NCI-H1436 treated with DMSO at 0.1 percent for 48 hours (cell line): ENCODE measurements around the gene PEMT.

ENCODE experiments used
- DNase-seq: peaks from one replicate; lab custom pipeline; 2025; lab: John Stamatoyannopoulos, UW

The PEMT gene

DNA sequence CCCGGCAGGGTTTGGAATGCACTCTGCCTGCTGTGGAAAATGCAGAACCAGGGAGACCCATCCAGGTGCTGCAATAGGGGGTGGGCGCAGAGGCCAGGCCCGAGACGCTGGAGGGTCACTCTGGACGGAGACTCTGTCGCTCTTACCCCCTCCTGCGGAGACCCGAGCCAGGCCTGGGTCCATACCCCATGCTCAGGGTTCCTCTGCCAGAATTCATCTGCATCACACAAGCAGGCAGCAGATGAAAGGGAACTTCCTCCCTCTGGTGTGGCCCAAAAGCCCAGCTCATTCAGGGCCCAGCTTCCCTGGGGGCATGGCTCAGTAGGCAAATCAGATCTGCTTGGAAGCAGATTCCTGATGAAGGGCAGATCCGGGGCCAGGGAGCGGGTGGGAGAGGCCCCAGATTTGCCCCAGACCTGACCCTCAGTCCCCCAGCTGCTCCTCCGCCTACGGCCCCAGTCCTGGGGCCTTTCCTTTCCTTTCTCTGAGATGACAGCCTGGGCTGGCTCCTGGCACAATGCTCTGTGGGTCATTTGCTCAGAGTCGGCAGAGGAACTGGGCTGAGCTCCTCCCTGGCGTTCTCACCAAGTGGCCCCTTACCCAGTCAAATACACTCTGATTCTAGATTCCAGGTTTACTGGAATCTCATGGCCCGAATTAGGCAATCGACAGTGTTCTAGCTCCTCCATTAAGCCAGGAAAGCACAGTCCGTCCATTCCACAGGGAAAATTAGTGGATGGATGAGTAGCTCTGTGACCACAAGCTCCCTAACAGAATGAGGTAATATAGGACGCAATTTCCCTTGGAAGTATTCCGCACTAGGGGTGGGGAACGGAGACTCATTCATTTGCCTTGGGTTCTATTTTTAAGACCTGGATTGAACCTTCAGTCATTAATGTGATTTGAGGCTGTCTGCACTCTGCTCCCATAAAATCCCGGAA lies 76.2 kb downstream of the PEMT start:
- no peak for DNase-seq

DNA sequence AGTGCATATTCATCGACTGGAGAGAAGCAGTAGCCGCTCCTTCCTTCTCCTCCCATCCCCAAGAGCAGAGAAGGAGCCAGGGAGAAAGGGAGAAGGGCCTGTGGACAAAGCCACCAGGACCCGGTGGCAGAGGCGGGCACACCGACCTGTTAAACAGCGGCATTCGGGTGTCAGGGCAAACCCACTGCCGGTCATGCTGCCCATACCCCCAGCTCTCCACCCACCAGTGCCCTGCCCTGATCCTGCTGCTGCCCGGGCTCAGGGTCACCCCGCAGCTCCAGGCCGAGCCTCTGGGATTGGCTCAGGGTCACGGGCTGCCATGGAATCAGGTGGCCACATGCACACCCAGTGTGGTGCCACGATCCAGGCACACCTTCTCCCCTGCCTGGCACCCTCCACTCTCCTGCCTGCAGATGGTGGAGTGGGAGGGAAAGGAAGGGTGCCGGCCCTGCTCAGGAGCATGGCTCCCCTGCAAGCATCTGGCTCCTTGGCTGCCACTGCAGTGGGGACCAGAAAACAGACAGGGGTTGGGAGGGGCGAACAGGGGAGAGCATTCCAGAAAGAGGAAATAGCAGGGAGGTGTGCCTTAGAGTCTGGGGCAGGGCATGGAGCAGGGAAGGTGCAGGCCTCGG lies 77.0 kb downstream of the PEMT start:
- DNase-seq = no peak

DNA sequence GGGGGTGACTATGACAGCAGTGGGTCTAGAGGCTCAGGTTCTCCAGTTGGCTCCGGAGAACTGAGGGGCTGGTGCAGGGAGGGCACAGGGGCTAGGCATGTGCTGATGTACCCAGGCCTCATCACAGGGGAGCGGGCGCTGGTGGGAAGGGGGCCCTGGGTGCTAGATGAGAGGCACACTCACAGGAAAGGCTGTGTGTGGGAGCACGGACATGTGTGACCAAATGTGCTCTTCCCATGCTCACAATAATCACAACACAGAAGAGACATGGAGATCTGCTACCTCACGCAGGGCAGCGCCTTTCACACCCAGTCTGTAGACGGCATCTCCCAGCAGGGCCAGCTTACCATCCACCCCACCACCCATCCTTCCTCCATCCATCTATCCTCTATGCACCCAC lies 77.9 kb downstream of the PEMT start:
- no peak for DNase-seq

DNA sequence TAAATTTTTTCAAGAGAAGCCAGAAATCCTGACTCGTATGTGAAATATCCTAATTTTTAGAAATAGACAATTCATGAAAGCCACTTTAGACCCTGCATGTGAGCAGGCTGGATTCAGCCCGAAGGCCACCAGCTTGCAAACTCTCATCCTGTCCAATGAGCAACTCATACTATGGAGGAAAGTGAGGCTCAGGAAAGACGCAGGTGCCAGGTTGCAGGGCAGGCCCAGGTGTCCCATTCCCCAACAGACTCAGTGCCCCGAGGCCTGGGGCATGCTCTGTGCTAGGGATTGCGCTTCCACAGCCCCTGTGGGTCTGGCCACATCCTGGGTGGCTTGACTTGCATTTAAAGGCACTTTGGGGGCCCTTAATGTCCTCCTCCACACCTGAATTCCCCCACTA lies 78.6 kb downstream of the PEMT start:
- no peak for DNase-seq

DNA sequence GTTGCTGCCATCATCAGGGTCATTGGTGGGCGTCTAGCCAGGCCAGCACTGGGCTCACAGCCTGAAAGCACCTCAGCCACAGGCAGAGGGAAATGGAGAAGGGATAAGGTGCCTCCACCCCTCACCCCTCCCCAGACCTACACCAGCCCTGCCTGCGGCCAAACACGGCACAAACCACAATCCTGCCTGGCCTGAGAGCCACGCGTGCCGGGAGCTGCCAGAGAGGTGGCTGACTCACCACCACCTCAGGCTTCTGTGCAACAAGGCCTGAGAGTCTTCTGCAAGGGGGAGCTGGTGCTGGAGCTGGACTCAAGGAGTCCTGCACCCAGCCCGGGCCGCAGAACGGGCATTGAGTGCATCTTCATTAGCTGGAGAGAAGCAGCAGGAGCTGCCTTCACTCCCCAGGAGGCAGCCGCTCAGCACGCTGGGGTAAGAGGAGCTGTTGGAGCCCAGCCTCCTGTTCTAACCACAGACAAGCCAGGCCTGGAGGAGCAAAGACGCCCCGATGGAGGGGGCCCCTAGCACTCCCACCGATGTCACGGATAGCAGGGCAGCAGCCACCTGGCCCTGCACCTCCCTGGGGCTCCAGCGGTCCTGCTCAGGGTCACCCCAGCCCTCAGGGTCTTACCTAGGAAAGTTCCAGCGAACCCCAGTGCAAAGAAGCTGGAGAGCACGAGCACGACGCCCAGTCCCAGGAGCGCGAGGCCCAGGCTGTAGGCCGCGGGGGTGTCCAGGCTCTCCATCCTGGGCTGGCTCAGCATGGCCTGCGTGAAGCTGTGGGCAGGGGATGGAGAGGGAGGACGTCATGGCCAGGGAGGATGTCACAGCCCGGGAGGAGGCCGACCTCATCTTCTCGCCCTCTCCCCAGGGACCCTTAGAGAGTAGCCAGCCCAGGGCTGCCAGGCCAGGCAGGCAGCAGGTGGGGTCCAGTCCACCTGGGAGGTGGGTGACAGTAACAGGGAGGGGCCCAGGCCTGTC lies 79.3 kb downstream of the PEMT start:
- DNase-seq = no peak

DNA sequence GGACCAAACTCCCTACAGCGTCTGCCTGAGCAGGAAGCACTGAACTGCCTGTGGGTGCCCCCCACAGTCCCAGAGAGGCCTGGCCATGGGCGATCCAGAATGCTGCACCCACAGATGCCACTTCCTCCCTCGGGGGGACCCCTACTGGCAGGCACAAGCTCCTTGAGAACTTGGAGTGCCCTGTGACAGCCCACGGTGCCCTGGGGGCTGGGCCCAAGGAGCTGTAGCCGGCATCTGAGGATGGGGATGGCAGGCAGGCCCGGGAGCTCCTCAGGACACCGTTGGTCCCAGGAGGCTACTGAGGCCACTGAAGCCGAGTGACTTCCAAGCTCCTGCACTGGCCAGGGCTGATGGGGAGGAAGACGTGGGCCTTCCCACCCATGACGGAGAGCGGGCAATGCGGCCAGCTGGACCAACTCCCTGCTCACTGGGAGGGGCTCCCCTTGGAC lies 80.2 kb downstream of the PEMT start:
- DNase-seq = no peak

DNA sequence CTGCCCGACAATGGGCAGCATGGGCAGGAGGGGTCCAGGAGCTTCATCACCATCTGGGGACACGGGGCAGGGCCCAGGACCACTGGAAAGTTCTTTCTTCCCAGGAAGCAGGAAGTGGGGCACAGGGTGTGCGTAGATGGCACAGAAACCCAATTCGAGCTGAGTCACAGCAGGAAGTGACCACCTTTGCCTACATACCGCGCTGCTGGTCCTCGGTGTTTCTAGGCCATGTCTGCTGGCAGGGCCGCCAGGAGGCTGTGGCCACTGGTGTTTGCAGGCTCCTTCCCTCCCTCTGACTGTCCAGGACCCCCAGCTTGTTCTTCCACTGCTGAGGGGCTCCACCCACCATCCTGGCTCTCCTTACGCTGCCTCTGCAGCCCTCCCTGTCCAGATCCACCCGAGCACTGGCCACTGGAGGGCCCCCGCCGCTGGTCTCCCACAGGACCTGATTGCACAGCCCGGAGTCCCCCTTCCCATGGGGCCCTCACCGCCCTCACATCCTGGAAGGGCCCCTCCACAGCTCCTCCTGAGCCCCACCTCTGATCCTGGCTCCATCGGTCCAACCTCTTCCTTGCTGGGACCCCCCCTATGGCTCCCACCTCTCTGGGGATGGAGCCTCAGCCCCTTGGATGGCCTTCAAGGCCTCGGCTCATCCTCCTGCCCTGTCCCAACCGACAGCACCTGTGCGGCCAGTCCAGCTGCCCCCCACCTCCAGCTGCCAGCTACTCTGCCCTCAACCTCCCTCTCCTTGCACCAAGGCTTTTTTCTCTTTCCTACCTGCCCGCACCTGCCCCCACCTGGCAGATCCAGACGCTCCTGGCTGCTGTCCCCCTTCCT lies 80.8 kb downstream of the PEMT start:
- DNase-seq = no peak

DNA sequence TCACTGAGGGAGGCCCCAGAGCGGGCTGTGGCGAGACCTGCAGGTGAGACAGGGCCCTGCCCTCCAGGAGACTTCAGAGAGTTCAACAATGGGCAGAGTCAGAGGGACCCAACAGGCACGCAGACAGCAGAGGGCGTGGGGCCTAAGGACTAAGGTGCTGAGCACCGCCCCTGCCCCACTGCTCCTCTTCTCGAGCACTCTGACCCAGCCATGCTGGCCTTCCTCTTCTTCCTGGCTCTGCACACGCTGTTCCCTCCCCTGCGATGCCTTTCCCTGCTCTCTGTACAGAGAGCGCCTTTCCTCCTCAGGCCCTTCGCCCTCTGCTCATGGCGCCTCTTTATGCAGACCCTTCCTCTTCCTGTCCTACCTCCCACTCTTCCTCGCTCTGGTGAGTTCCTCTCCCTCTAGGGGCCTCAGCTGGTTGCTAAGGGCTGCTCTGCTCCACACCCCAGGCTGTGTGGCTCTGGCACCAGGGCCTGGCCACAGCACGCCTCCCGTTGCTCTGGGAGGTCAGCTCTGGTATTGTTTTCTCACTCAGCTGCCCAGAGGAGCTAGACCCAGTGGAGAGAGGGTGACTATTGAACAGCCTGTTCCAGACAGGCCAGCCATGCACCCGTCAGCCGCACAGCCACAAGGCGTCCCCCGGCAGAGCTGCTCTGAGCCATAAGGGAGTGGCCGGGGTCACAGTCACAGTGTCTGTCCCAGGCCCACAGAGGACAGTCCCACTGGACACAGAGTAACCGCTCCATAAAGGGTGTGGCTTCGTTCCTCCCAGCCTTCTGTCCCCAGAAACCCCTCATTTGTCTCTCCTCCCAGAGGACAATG lies 81.7 kb downstream of the PEMT start:
- DNase-seq = no peak

DNA sequence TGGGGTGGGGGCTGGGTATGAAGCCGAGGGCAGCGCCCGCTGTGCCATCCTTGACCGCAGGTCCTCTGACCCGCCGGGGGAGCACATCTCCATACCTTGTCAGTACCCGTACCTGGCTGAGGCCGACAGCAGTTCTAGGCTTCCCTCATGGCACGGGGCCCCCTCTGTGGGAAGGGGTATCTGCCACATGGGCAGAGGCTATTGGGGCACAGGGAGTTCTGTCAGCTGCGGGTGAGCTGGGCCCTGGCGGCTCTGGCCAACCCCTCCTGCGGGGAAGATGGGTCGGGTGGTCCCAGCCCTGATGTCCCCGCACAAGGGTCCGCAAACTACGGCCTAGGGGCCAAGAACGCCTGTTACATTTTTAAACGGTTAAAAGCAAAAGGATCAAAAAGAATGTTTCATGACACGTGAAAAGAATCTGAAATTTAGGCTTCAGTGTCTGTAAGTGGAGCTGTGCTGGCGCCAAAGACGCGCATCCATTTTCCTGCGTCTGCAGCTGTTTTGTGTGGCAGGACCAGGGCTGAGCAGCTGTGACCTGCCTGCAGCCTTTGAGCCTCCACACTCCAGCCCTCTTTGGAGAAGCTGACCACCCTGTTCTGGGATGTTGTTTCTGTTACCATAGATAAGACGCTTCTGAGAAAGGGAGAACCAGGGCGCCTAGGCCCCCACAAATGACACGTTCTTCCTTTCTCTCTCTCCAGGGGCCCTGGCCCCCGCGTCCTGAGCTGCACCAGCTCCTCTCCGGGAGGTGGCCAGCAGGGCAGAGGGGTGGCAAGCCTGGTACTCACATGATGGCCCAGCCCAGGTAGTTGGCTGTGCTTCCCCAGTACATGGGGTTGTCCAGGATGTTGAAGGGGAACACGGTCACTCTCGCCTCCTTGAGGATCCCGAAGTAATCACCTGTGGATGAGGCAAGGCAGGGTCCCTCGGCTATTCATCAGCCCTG lies 82.6 kb downstream of the PEMT start:
- DNase-seq = no peak

DNA sequence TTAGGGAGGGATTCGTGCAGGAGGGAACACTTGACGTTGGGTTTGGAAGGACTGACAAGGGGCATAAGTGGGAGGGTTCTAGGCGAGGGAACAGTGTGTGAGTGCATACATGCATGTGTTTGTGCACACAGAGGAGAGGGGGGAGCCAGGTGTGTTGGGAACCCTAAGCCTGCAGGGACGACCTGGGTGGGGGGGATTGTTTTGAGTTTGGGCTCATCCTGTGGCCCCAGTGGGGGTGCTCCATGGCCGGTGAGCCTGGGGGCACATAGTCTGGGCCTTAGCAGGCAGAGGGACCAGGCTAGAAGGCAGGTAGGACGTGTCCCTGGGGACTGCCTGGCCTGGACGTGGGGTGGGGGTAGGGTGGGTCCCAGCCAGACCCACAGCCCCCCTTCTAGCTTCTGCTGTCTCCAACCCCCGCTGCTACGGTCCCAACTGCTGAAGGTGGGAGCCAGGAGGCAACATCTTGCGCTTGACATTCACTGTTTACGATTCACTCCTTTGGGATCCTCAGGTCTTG lies 83.4 kb downstream of the PEMT start:
- DNase-seq = no peak

DNA sequence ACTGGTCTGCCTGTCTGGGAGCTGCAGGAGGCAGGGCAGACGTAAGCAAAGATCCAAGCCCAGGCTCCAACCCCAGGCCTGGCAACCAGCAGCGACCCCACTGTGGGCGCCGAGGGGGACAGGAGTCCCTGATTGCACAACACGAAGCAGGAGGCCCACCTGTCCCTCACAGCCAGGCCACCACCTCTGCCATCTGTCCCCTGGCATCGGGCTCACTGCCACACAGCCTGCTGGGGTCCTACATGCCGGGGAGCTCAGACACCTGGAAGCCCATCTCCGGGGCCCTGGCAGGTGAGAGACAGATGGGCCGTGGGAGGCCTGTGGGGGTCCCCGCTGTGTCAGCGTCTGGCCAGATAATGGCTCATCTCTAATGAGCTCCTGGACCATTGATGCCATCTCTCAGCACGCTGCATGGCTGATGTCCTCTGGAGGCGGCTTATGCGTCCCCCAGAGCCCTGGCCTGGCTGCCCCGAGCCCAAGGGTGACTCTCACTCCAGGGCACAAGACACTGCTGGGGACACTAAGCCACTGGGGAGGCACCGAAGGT lies 84.0 kb downstream of the PEMT start:
- DNase-seq = no peak

DNA sequence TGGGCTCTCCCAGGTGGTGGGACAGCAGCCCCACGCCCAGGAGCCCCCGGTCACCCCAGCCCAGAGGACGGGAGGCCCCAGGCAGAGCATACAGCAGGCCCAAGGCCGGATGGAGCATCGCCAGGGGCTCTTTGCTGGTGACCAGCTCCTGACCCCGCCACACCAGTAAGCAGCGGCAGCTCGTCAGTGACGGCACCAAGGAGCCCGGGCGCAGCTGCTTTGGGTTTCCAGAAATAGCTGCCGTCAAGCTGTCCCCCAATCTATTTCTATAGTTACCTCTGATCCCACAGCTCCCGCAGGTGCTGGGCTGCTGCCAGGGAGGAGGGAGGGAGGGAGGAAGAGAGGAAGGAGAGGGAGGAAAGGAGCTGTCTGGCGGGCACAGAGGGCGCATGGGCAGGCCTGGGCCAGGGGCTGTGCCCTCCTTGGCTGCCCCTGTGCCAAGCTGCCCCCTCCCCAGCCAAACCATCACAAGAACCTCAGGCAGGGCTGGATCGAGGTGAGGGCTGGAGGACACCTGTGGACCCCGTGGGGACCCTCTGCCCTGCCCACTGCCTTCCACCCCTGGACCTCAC lies 84.5 kb downstream of the PEMT start:
- no peak for DNase-seq

DNA sequence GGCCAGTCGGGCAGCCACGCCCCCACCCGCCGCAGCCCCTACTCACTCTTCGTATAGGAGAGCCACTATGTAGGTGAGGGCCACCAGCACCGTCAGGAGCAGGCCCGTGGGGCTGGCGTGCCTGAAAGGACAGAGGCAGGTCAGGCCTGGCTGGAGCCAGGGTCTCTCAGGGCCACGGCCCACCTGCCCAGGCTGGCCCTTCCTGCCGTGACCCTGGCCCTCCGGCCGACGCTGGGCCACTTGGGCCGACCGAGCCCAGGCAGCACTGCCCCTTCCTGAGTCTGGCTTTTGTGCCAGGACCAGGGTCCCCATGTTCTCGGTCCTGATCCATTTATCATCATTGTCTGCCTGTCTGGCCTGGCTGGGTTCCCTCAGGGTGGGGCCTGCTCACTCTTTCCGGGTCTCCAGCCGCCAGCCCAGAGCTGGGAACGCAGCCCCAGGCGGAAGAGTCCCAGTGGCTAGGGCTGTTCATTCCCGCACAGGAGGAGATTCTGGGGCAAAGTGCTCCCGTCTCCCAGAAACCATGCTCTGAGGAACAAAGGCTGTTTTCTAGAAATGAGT lies 85.2 kb downstream of the PEMT start:
- no peak for DNase-seq

DNA sequence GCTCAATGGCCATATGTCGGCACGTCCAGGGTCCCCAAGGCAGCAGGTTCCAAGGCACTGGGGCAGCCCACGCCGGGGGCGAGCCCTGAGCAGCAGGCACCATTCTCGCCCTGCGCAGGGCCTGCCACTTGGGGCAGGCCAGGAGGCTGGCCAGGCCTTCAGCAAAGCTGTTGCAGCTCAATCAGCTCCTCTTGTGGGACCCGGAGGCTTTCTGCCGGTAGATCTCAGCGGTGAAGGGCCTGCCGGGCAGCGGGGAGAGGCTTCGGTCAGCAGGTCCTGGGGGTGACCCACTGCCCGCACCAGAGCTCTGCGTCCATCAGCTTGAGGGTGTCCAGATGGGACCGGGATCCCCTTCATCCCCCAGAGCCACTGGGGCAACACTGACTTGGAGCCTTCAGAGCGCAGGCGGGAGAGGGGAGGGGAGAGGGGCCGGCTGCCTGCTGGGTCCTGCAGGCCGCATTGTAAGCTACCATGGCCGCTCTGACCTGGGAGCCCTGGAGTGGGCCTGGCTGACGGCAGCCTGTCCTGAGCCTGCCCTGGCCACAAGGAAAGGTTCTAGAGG lies 85.8 kb downstream of the PEMT start:
- no peak for DNase-seq

DNA sequence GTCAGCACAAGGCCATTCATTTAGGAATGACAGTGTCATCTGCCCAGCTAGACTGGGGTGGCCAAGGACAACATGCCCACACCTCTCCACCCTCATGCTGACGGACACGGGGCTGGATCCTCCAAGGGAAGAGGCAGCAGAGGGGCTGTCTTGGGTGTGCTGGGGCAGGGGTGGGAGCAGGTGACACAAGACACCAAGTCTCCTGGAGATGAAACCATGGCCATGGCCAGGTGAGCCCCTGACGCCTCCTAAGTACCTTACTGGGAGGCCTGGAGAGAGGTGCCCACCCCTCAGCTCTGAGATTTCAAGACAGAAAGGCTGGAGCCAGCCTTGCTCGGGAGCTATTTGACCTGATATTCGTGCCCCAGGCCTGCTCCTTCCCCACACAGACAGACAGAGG lies 86.4 kb downstream of the PEMT start:
- no peak for DNase-seq

DNA sequence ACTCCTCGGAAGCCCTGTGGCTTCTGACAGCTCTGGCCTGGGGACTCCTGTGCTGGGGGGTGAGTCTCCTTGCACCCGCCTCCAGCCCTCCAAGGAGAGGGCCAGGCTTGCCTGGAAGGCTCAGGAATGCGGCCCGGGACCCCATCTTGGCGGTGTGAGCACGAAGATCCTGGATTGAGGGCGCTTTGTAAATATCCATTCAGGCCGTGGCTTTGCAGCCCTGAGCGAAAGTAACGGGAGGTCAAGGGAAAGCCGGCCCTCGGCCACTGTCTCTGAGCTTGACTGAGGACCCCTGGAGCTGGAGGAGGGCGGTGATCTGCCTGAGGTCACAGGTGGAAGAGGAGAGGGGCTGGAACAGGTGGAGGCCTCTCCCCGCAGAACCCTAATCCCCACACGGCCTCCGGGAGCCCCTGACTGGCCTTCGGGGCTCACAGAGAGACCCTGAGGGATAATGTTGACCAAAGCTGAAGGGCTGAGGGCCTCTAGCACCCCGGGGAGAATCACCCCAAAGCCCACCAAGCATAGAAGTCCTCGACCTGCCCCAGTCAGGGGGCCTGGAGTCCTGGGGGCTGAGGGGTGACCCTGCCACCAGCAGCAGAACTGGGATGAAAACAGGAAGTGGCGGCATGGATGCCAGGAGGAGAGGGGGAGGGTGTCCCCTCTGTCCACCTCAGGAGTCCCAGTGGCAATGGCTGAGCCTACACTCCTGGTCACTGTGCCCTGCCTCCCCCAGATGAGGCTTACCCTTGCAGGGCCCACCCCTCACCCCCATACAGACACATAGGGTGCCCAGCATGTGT lies 87.0 kb downstream of the PEMT start:
- DNase-seq = no peak

DNA sequence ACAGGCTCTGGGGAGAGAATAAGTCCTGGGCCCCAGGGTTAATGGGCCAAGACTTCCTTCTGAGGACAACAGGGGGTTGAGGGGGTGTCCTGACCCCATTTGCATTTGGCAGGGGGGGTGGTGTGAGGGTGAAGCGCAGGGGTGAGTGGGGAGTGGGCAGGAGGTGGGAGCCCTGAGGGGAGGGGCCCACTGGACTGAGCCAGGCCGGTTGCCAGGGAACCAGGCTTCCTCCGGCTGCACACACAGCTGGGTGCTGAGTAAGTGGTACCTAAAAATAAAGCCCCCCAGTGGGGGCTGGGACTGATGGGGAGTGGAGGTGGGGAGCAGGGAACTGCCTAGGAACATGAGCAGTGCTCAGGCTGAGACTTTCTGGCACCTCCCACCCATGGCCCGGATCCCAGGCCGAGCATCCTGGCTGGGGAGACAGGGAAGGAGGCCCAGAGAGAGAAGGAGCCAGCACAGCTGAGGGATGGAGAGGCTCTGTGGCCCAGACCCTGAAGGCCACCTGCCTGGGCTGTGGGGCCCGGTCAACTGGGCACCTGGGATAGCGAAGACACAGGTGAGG lies 87.9 kb downstream of the PEMT start:
- no peak for DNase-seq
